Activated CD4-positive, alpha-beta T cell treated with anti-CD3 and anti-CD28 coated beads for 48 hours (primary cell): ENCODE data around the gene ASIC2.

Experiments used
- DNase-seq: peaks from one replicate; pipeline ENCODE4 v3.0.0-alpha.2; 2020

The ASIC2 gene

DNA sequence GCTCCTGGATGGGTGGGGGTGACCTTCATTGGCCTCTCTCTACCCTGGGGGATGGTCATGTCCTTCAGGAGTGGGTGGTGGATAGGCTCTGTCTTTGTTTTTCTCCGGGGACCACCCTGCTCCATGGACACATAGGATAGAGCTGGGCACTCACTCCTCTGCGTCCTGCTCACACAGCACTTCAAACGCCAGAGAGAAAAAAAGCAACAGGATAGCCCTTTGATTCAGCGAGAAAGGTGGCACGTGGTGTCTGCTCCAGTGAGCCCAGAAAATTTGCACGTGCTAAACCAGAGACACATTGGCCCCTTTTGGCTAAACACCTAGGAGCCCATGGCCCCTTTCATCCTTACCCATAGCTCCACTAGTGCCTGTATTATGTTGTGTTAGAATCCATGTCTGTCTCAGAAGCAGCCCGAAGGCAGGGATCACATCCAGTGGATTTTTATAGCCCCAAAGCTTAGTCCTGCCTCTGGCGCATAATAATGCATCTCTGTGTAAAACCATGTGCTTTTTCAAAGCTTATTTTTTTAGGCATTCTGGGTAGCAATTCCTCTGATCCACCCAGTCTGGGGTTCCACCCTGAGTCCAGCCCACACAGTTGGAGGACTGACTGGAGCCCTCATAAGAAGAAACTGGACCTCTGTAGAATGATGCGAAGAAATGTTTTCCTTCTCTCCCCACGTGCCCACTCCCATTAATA, 90.1 kb downstream of the ASIC2 start:
- no peak for DNase-seq

DNA sequence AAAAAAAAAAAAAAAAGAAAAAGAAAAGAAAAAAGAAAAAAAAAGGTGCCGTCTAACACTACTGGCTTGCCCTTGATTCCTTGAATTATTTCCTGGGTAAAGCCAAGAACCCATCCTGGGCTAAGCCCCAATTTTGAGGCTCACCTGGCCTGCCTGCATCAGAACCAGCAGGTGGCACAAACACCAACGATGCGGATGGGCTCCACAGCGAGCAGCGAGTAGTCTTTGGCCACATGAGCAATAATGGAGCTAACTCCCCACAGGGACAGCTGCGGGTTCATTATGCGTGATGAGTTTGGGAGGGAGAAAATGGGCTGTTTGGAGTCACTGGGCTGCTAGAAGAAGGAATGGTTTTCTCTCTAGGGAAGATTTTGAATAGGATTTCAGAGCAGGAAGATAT, 91.1 kb downstream of the ASIC2 start:
- DNase-seq: no peak

DNA sequence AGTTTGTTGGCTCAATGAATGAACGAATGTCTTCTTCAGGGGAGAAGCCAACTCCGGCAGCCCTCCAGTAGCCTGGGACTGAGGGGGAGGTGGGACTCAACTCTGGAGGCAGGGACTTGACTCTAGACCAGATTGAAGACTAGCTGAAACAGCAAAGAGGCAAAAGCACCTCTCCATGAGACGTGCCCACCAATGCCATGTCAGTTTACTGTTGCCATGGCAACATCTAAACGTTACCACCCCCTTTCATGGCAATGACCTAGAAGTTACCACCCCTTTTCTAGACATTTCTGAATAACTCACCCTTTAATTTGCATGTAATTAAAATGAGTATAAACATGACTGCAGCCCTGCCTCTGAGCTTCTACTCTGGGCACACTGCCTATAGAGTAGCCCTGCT, 91.8 kb downstream of the ASIC2 start:
- DNase-seq: no peak

DNA sequence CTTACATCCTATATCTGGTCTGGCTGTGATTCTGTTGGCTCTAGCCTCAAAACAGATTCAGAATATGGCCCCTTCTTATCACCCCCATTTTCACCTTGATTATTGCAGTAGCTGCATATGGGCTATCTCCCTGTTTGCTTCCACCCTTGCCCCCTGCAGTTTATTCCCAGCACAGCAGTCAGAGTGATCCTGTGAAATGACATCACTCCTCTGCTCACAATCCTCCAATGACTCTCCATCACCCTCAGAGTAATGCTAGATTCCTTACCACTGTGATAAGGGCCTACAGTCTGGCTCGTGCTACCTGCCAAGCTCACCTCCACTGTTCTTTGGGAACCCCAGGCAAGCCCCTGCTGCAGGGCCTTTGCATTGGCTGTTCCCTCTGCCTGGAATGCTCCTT, 92.5 kb downstream of the ASIC2 start:
- no peak for DNase-seq

DNA sequence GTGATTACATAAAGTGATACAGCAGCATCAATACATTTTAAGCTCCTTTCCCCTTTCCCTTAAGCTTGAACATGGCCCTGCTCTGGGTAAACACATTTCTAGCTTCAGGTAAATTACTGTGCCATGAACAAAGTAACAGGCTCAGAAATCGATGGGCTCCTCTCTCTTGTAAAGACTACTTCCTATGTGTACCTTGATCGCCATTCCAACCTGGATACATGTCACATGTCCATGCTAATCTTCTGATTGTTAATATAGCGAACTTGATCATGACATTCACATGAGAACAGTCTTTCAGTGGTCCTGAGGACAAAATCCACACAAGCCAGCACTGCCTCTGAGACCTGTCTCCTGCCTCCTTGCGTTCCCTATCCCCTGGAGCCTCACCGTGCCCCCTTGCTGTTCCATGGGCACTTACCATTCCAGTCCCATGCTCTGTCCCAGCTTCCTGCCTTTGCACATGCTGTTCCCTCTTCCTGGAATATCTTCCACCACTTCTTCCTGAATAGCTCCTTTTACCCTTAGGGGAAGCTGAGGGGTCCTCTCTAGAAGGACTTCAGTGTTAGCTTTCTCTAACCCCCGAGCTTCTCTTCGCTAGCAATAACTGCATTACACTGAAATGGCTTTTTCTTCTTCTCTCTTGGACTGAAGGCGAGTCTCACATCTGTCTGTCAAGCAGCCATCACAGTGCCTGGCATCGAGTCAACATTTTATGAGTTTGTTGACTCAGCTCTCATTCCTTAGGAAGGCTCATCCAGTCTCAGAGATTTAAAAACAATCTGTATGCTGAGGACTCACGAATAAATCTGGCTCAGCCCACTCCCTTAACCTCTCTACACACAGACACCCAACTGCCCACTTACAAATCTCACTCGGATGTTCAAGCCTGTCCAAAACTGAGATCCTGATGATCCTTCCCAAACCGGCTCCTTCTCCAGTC, 93.3 kb downstream of the ASIC2 start:
- no peak for DNase-seq

DNA sequence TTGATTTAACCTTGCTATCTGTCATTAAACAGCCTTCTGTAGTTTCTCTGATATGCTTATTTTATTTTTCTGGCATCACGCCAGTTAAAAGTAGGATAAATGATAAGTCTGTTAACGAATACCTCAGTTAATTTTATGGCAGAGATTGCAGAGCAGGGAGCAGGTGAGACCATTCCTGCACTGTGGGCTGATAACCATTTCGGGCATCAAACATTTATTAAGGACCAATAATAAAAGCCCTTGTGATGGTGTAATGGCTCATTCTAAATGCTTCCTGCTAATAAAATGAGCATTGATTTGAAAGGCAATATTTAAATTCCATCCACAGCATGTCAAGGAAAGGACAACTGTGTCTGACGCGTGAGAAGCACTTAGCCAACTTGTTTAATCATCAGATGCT, 94.1 kb downstream of the ASIC2 start:
- DNase-seq: no peak

DNA sequence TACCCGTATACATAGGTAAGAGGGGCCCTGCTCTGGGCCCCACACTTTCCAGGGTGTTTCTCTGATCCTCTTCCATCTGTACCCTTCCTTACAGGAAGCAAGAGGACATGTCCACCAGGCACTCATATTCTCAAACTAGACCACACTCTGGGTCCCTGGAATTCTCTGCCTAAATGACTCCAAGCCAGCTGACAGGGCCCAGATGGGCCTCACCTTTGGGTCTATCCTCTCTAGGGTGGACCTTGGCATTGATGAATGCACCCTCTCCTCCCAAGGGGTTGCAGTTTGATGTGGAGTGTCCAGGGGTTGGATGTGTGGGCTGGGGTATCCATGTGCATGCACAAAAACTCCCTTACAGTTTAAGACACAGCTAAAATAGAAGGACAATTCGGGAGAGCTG, 95.8 kb downstream of the ASIC2 start:
- no peak for DNase-seq

DNA sequence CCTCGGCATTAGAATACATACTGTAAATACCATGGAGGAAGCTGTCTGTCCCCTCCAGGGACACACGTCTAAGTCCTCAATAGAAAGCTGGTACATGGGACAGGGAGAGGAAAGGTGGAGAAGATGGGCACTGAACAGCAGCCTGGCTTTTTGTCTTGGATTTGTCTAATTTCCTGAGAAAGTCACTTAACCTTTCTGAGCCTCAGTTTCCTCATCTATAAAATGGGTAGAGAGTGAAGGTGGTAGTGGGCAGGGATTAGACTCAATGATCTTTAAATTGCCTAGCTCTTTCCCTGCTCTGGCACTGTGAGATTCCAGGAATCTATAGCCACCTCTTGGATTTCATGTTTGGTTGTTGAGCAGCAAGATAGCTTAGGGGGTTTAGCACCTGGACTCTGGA, 96.2 kb downstream of the ASIC2 start:
- DNase-seq: no peak

DNA sequence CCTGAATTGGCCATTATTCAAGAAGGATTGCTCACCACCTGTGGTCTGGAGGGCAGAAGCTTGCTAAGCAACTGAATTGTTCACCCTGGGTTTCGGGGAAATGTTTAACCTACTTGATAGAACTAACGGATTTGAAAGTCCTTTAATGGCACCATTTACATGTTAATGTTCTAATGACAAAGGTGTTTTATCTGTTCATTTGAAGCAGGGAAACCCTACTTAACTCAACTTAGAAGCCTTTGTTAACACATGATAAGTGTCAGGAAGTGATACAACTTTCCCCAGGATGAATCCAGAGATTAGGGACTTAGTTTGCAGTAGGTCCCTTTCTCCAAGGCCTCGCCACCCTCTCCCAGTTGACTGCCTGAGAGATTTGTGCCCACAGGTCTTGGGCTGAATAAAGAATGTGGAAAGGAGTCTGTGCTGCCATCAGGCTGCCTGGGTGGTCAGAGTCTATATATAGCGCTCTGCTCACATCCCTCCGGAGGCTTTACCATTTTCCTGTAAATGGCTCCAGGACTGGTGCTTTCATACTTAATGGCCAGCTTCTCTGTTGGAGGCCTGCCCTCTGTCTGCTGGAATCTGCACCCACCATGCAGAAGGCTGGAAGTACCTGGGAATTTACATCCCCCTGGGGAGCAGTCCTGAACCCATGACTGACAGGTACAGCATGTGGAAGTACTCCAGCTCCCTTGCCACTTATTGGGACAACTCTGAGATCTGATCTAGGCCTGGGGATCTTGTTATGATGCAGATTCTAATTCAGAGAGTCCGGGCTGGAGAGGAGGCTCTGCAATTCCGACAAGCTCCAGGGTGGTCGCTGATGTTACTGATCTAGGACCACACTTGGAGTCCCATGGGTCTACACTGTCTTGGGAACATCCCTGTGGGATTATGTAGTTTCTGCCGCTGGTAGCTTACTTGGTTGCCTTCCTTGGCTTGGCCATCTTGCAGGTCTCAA, 99.9 kb downstream of the ASIC2 start:
- no peak for DNase-seq

DNA sequence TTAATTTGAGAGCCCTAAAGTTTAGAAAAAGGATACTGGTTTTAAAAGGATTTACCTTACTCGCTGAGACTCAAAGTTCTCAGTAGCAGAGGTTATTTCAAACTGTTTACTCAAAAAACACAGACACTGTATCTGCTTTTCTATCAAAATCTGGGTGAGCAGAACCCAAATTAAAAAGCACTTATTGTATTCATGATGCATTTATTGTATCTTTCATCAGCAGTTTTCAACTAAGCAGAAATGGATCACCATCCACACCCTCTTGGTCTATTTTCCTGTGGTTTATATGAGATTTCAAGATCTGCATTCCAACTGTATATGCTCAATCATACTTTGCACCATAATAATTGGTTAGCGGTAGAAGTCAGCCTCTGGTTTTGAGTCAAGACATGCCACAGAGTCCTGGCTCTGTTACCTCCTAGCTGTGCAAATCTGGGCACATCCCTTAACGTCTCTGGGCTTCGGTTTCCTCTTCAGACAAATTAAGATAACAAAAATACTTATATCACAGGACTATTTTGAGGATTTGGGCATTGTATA, 109.5 kb downstream of the ASIC2 start:
- DNase-seq: no peak

DNA sequence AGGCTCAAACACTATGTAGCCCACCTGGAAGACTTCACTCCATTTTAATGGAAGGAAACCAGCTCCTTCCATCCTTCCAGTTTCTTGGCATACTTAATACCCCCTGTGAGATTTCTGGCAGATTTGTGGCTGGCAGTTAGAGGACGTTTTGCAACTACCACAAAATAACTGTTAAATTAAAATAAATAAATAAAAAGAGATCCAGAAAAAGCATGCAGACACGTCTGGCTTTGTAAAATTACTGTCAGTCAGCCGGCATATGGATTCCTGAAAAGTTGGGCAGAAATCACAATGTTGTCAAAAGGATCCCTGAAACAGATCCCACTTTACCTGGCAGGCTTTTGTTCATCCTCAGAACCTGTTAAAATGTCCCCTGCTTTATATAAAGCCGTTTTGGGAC, 113.9 kb downstream of the ASIC2 start:
- no peak for DNase-seq

DNA sequence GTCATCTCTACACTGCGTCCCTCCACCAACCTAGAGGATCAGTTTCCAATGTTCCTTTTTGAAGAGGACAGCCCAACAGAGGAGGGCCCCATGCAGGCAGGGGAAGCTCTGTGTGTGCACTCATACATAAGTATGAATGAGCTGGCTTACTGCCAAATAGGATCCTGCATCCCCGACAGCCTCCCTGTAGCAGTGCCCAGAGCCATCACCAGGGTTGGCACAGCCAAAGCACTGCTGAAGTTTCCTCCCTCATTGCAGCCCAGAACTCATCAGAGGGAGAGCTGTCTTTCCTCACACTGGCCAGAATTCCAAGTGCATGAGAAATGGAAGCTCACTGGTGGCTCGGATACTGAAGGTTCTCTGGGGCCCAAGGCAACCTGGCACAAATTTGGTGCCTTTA, 114.4 kb downstream of the ASIC2 start:
- DNase-seq: no peak

DNA sequence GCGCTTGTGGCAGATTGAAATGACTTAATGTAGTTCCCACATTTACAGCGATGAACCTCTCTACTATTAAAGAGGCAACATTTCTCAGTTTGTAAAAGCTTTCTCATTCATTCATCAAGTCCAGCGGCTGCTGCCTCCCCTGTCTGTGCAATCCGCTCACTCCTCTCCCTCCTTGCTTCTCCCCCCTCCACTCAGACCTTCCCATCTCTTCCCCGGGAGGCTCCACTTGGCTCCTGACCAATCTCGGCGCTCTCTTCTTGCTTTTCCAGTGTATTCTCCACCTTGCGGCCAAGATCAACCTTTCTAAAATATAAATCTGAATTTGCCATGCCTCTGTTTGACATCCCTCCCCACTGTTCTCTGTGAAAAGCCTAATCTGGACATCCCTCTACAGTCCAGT, 117.5 kb downstream of the ASIC2 start:
- no peak for DNase-seq

DNA sequence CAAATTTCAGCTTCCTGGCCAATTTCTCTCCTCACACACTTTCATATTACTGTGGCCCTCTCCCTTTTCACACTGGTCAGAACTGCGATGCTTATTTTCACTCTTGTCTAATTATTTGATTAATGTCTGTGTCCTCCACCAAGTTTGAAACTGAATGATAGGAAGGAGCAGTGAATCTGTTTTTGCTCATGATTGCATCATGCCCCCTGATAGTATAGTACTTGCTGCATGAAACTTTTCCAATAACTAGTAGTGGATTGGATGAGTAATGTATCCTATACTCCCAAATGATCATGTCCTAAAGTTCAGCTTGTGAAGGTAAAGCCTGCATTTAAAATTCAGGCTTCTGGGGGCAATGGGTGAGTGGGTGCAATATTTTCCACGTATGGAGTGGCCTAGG, 121.2 kb downstream of the ASIC2 start:
- DNase-seq: no peak

DNA sequence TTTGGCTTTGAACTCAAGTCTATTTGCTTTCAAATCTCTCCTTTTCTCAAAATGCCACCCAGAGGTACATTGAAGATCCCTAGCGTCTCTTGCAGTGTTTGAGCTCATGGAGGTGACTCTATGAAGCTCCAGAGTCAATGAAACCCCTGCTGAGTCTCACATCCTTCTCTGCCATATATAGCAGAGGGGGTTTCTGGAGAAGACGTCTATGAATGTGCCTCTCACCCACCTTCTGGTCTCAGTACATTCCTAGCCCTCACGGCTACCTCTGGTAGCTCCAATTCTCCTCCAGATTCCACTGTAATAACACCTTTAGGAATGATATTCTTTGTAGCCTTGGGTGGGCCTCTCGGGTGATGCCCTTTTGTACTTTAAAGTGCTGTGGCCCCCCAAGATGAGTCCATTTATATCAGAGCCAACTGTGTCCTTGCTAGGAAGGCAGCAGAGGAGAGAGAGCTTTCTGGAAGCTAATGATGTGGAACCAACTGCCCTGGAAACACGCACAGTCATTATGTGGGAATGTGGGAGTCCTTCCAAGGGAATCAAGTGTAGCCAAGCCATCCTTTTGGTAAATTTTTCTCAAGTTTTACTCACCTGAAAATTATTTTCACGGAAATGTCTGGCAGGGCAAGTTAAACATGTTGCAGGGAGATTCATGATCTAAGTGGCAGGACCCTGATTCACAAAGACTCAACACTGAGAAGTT, 123.4 kb downstream of the ASIC2 start:
- no peak for DNase-seq

DNA sequence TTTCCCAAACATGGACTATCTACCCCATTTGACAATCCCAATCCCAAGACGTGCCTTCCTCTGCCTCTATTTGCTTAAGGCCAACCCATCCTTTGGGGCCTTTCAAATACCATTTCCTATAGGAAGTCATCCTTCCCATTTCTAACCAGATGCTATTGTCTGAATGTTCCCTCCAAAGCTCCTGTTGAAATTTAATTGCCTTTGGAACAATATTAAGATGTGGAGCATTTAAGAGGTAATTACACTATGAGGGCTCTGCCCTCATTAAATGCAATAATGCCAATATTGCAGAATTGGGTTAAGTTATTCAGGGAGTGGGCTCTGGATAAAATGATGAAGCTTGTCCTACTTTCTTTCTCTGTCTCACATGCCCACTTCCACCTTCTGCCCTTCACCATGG, 125.4 kb downstream of the ASIC2 start:
- DNase-seq: no peak

DNA sequence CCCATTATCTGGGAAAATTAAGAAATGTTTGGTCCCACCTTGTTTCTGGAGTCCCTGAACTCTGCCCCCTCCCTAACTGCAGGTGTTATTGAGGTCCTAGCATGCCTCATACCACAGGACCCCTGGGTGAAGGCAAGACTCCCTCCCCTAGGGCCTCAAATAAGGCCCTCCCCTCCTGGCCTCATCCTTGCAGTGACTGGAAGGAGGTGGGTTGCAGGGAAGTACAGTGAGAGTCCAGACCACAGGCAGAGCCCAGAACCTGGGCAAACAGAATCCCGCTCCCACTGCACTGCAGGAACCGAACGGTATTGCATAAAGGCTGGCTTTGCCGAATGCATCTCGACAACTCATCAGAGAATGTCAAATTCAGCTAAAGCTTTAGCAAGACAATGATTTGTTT, 126.6 kb downstream of the ASIC2 start:
- no peak for DNase-seq

DNA sequence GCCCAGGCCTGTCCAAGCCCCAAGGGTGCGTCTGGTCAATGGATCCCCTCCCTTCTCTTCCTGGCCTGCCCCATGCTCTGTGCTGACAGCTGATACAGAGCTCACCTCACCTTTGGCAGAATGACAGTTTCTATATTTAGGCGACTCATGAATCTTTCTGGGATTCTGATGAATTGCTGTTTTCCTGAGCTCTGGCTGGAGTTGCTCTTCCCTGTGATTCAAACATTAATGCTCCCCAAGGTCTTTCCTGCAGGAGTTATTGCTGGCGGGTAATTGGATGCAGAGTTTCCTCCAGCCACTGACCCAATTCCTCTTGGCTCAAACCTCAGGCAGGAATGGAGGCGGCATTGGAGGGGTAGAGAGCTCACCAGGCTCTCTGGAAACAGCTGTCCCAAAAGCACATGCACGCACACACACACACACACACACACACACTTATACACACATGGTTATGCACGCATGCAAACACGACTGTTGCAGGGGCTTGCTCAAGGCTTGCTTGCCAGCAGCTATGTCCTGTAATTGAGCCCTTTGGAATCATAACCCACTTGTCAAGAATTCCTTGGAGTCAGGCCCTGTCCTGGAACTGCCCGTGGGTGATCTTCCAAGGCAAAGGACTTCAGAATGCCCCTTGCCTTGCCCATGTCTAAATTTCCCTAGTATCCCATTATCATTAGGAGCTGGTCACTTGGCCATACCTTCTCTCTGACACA, 128.8 kb downstream of the ASIC2 start:
- DNase-seq: no peak

DNA sequence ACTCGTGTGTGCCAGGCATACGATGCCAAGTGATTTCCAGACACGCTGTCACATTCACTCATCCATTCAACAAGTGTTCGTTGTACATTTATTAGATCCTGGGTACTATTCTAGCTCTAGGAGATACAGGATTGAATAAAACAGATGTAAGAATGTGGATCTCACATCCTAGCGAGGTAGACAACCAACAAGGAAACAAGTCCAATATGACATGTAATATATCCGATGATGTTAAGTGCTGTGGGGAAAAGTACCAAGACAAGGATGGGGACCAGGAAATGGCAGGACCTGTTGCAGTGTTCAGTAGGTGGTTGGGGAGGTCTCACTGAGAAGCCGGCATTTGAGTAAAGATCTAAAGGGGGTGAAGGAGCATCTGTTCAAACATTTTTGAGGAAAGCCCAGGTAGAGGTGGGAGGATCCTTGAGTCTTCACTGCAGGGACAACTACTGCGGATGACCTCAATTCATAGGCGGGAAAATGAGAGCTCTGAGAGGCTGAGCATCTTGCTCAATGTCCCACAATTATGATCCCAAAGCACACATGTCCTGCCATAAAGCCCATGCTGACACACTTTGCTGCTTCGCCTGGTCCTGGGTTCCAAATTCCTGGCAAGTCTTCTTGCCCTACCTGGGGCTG, 129.4 kb downstream of the ASIC2 start:
- no peak for DNase-seq

DNA sequence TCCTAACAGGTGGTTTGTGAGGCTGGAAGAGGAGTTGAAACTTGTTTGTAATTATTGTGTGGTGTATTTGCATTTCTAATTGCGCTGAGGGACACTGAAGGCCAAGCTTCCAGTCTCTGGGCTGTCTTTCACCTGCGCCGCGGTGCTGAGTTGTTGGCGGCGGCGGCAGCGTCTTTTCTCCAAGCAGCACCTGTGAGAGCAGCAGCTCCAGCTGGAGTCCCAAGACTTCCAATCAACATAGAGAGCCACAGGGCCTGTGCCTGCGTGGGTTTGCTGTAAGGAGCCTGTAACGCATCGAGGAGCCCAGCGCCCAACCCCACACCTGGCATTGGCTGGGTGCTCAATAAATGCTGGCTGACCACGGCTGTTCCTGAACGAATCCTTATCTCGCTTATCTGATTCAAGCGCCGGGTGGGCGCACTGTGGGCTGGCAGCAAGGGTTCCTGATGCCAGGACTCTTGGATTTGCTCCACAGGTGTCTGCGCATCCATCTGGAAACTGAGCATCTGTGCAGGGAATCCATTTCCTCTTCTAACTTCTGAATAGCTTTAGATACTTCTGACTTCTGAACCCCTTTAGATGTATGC, 138.1 kb downstream of the ASIC2 start:
- no peak for DNase-seq

DNA sequence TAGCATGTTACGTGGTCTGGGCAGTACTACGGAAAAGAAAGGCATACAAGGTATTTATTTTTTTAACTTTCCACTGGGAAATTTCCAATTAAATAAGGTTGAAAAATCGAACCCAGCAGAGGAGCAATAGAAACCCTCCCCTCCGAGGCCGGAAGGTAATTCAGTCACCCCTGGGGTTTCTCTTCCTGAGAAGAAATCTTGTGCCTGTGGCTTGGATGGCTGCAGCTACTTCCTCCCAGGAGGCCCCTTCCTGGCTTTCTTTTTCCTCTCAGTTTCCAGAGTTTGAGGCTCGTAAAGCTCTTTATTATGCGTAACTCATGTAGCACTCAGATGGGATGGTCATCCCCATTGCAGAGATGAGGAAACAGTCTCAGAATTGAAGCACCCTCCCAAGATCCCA, 140.3 kb downstream of the ASIC2 start:
- DNase-seq: no peak
